T-helper 22 cell (primary cell): ENCODE data around the gene ETS2.

Experiments used
- DNase-seq: peaks from one replicate; pipeline ENCODE4 v3.0.0-alpha.2; 2020; ENCODE audit warnings: low read depth

ETS2 gene

DNA sequence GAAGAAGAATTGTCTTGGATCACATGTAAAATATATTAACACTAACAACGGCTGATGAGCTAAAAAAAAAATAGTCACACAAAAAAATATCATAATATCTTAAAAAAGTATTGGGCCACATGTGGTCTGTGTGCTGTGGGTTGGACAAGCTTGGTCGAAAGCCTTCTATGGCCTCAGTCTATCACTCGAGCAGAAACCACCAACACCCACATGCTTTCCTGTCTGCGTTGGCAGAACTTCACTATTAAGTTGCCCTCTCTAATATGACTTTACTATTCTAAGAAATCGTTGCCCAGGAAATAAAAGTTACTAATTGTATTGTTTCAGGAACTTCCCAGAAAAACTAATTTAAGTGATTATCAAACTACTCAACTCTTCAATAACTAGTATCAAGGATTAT is 28.2 kb upstream of the ETS2 start:
- DNase-seq, result no peak

DNA sequence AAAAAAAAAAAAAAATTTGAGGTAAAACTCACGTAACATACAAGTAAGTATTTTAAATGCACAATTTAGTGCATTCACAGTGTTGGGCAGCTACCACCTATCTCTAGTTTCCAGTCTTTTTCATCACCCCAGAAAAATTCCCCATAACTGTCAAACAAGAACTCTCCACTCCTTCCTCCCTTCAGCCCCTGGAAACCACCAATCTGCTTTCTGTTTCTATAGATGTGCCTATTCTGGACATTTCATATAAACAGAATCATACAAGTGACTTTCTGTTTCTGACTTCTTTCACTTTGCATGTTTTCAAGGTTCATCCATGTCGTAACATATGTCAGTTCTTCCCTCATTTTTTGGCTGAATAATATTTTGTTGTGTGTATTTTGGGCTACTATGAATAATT is 24.9 kb upstream of the ETS2 start:
- DNase-seq, result no peak

DNA sequence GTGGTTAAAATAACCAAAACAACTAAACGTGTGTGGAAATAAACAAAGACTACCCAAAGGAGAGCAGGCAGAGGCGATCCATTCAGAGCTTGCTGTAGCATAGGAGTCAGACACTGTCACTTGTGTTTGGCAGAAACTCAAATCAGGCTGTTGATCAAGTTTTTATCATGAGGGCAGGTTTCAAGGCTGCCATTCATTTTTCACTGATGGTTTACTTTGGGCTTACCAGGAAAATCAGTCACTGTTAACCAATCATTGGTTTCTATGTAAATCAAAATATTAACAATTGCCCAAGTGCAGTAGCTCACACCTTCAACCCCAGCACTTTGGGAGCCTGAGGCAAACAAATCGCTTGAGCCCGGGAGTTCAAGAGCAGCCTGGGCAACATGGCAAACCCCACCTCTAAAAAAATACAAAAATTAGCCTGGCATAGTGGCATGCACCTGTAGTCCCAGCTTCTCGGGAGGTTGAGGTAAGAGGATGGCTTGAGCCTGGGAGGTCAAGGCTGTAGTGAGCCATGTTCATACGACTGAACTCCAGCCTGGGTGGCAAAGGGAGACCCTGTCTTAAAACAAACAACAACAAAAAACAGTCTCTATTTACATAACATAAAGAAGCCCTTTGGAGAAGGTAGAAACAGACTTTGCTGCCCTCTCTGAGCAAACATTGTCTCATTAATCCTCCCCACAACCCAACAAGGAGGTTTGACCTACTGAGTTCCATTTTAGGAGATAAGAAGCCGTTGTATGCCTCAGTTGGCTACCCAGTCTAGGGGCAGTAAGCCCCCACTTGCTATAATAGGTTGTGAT is 21.1 kb upstream of the ETS2 start:
- no peak for DNase-seq

DNA sequence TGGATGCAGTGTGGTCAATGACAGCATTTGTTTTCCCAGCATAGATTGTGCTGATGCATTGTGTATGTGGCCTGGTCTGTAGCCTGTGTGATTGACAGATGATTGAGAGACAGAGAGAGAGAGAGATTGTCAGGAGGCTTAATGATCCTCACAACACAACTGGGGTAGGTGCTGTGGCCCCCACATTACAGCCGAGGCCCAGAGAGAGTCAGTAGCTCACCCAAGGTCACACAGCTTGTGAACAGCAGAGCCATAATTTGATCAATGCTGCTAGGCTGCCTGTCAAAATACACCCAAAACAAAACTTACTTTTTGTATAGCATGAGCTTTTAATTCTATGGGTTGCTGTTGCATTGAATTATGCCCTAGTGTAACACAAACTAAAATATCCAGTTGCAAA is 20.2 kb upstream of the ETS2 start:
- DNase-seq, result no peak

DNA sequence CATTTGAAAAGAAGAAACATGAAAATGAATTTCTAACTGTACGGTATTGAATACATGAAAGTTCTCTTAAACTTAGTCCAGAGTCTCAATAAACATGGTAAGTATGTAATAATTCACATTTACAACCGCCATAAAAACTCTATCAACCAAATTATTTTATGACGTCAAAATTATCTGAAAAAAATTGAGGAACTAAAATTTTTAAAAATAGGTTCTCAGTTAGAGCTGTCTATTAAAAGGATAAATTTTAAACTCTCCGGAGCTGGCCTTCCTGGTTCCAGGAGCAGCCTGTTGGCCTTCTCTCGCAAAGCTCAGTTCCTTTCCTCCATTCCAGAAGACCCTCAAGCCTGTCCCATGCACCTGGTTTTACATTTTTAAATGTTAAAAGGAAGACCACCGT is 18.7 kb upstream of the ETS2 start:
- no peak for DNase-seq

DNA sequence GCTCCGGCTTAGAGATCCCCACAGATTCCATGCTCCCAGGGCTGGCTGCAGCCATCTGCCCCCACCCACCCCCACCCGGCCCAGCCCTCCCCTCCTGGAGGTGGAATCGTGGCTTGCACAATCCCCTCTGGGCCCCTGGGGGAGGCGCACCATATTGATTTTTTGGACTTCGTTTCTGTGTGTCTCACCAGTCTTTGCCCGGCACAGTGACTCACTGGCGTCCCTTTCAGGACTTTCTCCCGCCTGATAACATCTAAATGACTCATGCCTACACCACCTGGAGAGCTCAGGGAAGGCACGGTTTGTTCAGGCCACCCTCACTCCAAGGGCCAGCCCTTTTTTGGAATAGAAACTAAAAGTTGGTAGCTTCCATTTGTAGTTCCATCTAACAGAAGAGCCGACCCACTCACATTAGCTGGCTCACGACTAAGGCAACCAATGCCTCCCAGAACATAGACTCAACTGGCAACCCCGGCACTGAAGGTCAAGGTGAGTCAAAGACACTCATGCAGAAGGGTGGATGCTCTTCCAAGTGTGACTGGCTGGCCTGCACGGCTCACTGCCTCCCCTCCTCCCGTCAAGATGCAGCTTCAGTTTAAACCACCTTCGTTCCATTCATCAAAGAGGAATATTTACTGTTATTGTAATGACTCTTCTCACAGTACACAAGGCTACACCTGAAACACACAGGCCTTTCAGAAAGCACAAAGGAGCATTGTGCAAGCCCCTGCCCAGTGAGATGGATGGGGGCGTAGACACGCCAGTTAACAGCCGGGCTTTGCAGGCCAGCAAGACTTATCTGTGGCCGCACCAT is 18.1 kb upstream of the ETS2 start:
- no peak for DNase-seq

DNA sequence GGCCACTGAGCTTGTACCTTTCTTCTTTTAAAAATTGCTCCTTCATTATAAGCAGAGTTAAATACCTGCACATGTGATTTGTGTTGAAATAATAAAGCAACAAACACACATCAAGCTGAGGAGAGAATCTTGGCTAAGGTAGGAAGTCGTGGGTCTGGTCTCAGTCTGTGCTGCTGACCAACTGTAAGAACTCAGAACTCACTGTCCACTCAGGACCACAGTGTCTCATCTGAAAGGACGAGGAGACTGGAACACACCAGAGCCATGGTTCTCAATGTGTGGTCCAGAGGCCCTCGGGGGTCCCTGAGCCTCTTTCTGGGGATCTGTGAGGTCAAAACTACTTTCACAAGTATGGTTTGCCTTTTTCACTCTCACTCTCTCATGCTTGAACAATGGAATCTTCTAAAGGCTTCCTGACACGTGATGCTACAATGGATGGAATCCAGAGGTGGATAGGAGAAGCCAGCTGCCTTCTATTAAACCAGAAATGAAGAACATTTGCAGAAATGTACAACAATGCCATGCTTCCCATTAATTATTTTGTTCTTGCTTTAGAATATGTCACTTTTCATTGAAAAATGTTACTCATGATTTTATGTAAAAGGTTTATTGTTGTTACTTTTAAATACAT is 17.3 kb upstream of the ETS2 start:
- no peak for DNase-seq

DNA sequence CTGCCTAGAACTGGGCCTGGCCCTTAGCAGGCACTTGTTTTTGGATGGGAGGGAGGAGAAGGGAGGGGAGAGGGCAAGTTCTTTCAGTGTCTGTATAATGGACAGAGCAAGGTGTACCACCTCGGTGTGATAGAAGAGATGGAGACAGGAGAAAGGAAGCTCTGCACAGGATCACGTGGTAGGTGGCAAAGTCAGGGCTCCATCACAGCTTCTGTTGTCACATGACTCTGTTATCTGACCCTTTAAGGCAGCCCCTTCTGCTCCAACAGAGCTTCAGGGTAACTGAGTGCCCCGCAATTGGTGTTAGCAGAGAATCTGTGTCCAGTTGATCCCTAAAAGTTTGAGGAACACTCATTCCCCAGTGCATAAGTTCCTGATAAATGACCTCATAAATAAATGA is 16.5 kb upstream of the ETS2 start:
- no peak for DNase-seq

DNA sequence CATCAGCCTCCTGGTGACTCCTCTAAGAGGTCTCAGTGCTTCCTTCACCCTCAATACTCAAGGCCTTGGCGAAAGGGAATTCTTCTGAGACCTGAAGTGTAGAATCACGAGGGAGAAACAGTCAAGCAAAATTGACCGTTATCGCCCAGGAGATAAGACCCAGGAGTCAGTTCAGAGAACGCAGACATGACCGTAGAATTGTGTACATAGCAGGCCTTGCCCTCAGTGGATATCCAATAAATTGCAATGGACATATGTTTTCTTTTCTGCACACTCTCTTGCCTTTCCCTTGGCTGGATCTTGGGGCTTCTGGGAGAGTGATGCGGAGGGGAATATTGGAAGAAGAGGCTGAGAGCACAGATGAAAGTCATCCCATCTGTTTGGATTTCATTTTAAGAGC is 15.7 kb upstream of the ETS2 start:
- DNase-seq, result no peak

DNA sequence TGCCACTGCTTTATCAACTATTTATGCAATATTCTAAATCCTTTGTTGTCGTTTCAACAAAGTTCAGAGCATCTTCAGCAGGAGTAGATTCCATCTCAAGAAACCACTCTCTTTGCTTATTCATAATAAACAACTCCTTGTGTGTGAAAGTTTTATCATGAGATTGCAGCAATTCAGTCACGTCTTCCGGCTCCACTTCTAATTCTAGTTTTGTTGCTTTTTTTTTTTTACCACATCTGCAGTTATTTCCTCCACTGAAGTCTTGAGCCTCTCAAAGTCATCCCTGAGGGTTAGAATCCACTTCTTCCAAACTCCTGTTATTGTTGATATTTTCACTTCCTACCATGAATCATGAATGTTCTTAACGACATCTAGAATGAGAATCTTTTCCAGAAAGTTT is 14.8 kb upstream of the ETS2 start:
- DNase-seq, result no peak

DNA sequence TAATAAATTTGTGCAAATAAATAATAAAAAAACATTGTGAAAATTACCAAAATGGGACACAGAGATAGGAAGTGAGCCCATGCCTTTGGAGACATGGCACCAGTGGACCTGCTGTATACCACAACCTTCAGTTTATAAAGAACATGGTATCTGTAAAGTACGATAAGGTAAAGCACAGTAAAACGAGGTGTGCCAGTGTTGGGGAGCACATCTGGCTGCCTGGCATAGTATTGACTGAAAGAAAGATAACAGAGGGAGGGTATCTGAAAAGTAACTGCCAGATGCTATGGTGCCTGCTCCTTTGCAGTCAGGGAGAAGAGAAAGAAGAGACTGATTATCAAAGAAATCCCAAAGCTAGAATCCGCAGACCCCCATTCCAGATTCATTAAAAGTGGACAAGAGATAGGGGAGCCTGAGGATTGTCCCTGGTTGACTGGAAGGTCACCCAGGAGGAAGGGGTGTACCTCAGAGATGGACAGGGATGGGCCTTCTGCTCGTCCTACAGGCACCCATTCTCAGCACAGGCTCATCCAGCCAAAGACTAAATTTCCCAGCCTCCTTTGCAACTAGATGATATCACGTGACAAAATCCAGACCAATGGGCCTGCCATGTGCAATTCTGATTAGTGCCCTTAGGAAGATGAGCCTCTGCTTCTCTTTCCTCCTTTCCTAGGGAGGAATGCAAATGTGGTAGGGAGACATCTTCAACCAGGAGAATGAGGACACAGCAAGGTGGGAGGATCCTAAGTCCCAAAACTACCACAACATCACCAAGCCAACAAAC is 12.9 kb upstream of the ETS2 start:
- DNase-seq, result no peak

DNA sequence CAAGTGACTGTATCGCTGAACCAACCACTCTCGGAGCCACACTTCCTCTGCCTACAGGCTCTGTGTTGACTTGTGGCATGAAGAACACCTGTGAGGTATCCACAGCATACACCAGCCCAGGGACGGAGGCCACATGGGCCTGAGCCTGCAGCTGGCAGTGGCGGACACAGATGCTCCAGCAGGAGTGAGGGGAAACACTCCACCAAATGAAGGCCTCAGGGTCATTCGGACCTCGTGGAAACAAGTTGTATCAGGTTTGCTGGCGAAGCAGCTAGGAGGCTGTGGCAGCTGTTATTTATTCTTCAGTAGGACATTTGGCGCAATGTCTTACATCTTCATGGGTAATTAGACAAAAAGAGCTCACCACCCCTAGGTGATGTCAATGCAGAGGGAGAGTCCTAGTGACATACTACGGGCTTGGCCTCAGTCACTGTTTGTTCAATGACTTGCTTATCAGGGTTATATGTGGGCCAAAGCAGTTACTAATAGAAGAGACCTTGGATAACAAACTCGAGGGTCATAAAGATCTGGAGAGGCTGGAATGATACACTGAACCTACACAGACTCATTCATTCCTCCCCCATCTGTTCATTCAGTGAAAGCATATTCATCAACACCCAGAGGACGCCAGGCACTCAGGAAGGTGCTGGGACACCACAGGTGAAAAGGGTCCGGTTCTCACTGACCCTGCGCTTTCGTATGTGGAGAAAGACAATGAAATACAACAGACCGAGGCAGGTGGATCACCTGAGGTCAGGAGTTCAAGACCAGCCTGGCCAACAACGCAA is 11.6 kb upstream of the ETS2 start:
- no peak for DNase-seq

DNA sequence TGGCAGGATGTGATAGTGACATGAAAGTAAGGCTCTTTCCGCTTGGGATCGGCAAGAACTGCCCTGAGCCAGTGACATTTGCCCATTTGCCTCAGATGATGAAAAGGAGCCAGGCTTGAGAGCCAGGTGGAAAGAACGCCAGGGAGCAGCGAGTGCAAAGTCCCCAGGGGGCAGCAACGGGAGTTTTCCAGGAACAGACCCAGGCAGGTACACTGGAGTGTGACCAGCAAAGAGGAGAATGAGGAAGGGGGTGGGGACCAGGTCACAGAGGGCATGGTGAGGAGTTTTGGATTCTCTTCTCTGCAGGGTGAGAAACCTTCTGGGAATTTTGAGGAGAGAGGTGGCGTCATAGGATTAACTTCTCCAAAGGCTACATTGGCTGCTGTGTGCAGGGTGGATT is 10.8 kb upstream of the ETS2 start:
- DNase-seq, result no peak

DNA sequence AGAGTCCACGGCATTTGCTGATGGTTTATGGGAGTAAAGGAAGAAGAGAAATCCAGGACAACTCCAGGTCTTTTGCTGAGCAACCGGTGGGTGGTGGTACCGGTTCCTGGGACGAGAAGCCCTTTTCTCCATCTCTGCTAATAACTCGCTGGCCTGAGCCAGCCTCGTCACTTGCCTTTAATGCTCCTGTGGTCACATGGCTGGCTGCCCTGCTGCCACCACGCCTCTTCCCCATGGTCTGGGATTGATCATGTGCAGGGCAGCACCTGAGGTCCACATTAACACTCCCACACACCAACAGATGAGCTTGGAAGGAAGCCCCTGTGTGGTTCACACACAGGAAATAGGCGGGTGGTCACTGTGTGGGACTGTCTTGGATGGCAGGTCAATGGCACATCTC is 10.3 kb upstream of the ETS2 start:
- DNase-seq, result no peak

DNA sequence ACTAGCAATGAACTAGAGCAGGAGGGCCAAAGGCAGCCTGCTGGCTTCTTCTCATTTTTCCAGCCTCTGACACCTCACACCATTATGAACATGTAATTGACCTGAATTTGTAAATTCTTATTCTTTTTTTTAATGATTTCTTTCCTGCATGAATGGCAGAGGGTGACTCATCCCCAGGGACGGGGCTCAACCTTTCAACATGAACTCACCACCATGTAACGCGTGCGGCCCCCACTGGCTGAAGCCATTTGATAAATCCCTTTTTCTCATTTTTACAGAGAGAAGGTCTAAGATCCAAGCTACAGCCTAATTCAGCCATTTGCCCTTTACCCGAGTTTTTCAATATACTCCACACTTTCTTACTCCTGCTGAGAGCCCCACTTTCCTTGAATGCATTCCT is 9.3 kb upstream of the ETS2 start:
- no peak for DNase-seq

DNA sequence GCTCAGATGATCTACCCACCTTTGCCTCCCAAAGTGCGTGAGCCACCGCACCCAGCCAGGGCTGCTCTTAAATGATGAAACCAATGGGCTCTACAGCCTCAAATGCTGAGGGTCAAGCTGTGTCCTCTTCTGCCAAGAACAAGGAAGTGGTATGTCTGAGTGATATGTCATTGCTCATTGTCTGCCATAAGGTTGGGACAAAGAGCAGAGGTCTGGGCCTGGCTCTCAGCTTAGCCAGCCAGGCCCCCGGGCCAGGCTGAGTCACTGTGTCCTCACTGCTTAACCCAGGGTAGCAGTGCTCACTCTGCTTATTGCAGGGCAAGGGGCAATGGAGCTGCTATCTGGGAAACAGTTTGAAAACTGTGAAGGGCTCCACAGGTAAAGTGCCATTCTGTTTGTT is 8.3 kb upstream of the ETS2 start:
- no peak for DNase-seq

DNA sequence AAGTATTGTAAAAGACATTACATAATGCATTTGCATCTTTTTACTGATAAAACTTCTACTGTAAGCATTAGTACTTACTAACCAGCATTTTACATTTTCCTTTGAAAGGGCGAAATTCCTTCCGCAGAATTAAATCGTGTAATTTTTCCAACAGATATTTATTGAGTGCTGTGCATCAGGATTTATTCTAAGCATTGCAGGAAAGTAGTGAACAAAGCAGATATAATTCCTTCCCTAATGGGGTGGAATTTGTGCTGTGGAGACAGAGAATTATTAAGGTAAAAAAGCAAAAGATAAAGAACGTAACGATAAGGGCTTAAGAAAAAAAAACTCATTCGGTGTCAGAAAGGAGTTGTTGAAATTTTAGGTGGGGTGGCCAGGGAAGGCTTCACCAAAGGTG is 7.6 kb upstream of the ETS2 start:
- DNase-seq, result no peak

DNA sequence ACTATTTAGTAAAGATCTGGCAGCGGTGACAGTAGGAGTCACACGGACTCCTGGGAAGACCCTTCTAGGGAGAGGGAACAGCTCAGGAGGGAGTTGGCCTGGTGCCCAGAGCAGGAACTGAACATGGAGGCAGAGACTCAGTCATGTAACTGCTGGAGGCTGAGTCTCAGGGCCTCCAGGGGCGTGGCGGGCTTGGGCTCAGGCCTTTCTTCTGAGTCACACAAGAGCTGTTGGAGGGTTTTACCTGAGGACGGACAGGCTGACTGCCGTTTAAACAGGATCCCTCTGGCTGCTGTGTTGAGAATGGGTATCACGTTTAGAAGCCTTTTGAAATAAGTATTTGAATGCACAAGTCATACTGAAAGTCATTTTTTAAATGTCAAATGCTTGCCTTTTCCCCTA is 7.2 kb upstream of the ETS2 start:
- DNase-seq, result no peak

DNA sequence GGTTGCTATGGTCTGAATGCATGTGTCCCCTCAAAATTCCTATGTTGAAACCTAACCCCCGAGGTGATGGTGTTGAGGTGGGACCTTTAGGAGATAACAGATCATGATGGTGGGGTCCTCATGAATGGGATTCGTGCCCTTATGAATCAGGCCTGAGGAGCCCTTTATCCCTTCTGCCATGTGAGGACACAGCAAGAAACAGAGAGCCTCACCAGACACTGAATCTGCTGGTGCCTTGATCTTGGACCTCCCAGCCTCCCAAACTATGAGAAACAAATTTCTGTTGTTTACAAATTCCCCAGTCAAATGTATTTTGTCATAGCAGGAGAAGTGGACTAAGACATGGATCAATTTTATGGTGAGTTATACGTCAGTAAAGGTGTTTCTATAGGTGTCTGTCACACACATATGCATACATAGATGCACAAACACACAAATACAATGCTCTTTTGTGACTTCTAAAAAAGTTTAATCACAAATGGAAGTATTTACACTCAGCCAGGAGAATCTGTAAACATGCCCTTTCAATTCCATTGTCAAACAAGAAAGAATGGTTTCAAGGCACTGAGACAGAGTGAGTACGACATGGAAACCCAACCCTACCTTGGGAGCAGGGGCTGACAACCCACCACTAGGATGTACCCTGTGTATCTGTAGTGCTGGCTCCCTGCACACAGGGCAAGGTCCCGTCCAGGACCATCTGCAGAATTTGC is 5.5 kb upstream of the ETS2 start:
- DNase-seq, result no peak

DNA sequence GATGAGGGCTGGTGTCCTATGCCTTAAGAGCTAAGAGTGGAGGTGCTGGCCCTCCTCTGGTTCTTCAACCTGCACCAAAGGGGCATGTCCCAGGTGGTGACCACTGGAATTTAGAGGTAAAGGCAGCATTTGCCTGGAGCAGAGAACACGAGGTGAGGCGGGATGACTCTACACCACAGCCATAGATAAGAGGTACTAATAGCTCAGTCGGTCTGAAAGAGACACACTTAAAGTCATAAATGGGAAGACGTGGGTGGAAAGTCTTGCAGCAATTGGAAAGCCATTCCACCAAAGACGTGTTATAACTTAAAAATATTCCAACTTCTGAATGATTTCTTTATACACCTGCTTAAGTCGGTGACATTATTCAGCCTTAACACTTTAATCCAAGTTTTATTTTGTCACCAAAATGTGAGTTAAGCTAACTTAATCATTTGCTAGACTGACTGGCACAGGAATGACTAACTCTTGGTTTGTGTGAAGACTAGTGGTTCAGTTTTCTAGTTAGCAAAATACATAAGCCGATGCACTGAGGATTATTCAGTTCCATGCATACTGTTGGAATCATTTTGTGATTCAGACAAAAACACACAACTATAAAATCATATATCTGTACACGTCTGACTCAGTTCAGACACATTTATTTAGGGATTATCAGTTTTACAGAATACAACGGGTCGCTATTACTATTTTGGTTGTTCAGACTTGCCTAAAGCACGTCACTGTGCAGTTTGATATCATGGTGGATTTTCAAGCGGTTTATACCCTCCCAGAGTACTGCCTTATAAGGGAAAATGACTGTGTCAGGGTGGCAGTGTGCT is 4.6 kb upstream of the ETS2 start:
- DNase-seq, result no peak
